B cell (primary cell): ENCODE measurements around the gene PFKM. TPM values are rescaled to one million over a fixed set of nuclear protein-coding genes. Genes with fewer than 3 reads are reported as not detected.

Experiments used
- ATAC-seq: fragments of 200-7000 bp; cut with Tn5 transposase; one replicate; pipeline ENCODE4 v1.10.0; 2021; ENCODE audit warnings: low read depth, mild to moderate bottlenecking, moderate number of reproducible peaks, moderate library complexity
- CTCF ChIA-PET: fragments of 350-600 bp; sonication (Branson Sonifier 250); formaldehyde crosslinking; loops from one replicate; lab custom pipeline; 2021; ENCODE audit warnings: antibody characterized with exemption, inconsistent platforms; lab: Charles Lee
- POLR2A ChIA-PET: fragments of 350-600 bp; sonication (Branson Sonifier 250); formaldehyde crosslinking; loops from one replicate; lab custom pipeline; 2021; ENCODE audit warnings: antibody characterized with exemption; lab: Charles Lee
- DNase-seq: peaks from one replicate; pipeline ENCODE4 v3.0.0; 2013
- H2AFZ ChIP-seq: 2 replicates; pipeline ENCODE4 v1.6.1; 2012; ENCODE audit warnings: mild to moderate bottlenecking, low read depth, low read length; ENCODE audit not compliant: insufficient read depth, poor library complexity, severe bottlenecking
- H3K27ac ChIP-seq, 2 donors: 1 replicate in 1 of 2; 2 replicates in 1 of 2; pipeline ENCODE4 v1.5.1; 2012 to 2013; ENCODE audit warnings: low read length in 2 of 2, mild to moderate bottlenecking in 2 of 2, moderate library complexity in 1 of 2
- H3K27me3 ChIP-seq, 4 experiments: fragments of 200-600 bp in 1 of 4; sonication (generic) in 1 of 4; replicated peaks in 1 of 4; 1 replicate in 2 of 4; 2 replicates in 2 of 4; pipeline versions ENCODE4 v1.6.1 to v1.7.0; 2013 to 2016; ENCODE audit warnings: low read length in 3 of 4, mild to moderate bottlenecking in 2 of 4, mixed read lengths in 1 of 4, moderate library complexity in 1 of 4; ENCODE audit not compliant: insufficient read depth in 4 of 4, control insufficient read depth in 3 of 4; ENCODE audit errors: control extremely low read depth in 1 of 4
- H3K36me3 ChIP-seq, 2 experiments: replicated peaks in 1 of 2; 1 replicate in 1 of 2; 2 replicates in 1 of 2; pipeline versions ENCODE4 v1.6.1 to v1.7.1; 2013; ENCODE audit warnings: low read length in 1 of 2; ENCODE audit not compliant: insufficient read depth in 2 of 2, control insufficient read depth in 1 of 2; ENCODE audit errors: control extremely low read depth in 1 of 2, extremely low read depth in 1 of 2
- H3K4me1 ChIP-seq, 2 donors: fragments of 200-600 bp in 1 of 2; sonication (generic) in 1 of 2; 1 replicate in 1 of 2; 2 replicates in 1 of 2; pipeline versions ENCODE4 v1.5.1 to v1.6.1; 2013 to 2017; ENCODE audit warnings: low read length in 2 of 2; ENCODE audit not compliant: control insufficient read depth in 2 of 2, insufficient read depth in 2 of 2
- H3K4me2 ChIP-seq: replicated peaks from 2 replicates; pipeline ENCODE3; 2012; ENCODE audit warnings: mild to moderate bottlenecking, low read depth, low read length; ENCODE audit not compliant: poor library complexity, severe bottlenecking
- H3K4me3 ChIP-seq, 5 experiments: fragments of 200-600 bp in 1 of 5; sonication (generic) in 1 of 5; 1 replicate in 3 of 5; 2 replicates in 2 of 5; pipeline versions ENCODE4 v1.5.1 to v1.7.0; 2011 to 2016; ENCODE audit warnings: low read length in 4 of 5, mild to moderate bottlenecking in 4 of 5, low read depth in 2 of 5, control low read depth in 1 of 5, moderate library complexity in 1 of 5; ENCODE audit not compliant: insufficient read depth in 1 of 5; ENCODE audit errors: control extremely low read depth in 1 of 5, extremely low read depth in 1 of 5
- H3K79me2 ChIP-seq: fragments of 200-600 bp; sonication (generic); one replicate; pipeline ENCODE4 v1.6.0; 2016; ENCODE audit warnings: low read length; ENCODE audit not compliant: control insufficient read depth, insufficient read depth
- H3K9ac ChIP-seq: fragments of 200-600 bp; sonication (generic); 2 replicates; pipeline ENCODE4 v1.6.1; 2017; ENCODE audit warnings: mild to moderate bottlenecking, low read length, moderate library complexity
- H3K9me3 ChIP-seq, 3 donors: one replicate each; pipeline versions ENCODE4 v1.6.1 to v1.7.1; 2013; ENCODE audit warnings: low read length in 2 of 3; ENCODE audit not compliant: control insufficient read depth in 2 of 3, insufficient read depth in 1 of 3; ENCODE audit errors: control extremely low read depth in 1 of 3
- H4K20me1 ChIP-seq: 2 replicates; pipeline ENCODE4 v1.6.0; 2012; ENCODE audit warnings: mild to moderate bottlenecking, low read length; ENCODE audit not compliant: insufficient read depth, control insufficient read depth, poor library complexity, severe bottlenecking
- H3K27ac Mint-ChIP-seq: one replicate; pipeline ENCODE4 v1.8.0; 2021; ENCODE audit warnings: mixed read lengths
- H3K27me3 Mint-ChIP-seq: one replicate; pipeline ENCODE4 v1.8.0; 2021; ENCODE audit warnings: mixed read lengths
- H3K4me1 Mint-ChIP-seq: one replicate; pipeline ENCODE4 v1.8.0; 2021; ENCODE audit warnings: mixed read lengths
- H3K4me3 Mint-ChIP-seq: one replicate; pipeline ENCODE4 v1.8.0; 2021; ENCODE audit warnings: mixed read lengths
- H3K9me3 Mint-ChIP-seq: one replicate; pipeline ENCODE4 v1.8.0; 2022; ENCODE audit warnings: mixed read lengths; ENCODE audit not compliant: insufficient read depth
- CTCF ChIP-seq: fragments of 200-600 bp; IDR thresholded peaks from one replicate; pipeline ENCODE4 v1.8.0; 2022; ENCODE audit warnings: antibody characterized with exemption, mild to moderate bottlenecking
- EZH2 ChIP-seq: IDR thresholded peaks from 2 replicates; pipeline ENCODE4 v1.6.1; 2012; ENCODE audit warnings: borderline replicate concordance, low read depth, mild to moderate bottlenecking, moderate library complexity, low read length; ENCODE audit not compliant: insufficient read depth, poor library complexity, severe bottlenecking
- WGBS: methylation state at CpG from one replicate; pipeline ENCODE4 v1.1.5; 2013; ENCODE audit warnings: missing lambda C conversion rate; ENCODE audit not compliant: insufficient coverage; 5-methylcytosine and 5-hydroxymethylcytosine counted together
- intact Hi-C: fragments of 100-400 bp; cut with micrococcal nuclease; formaldehyde crosslinking; loops from one replicate; pipeline ENCODE4 v1.10.0; 2022
- polyA plus RNA-seq: library from polyadenylated mRNA; depleted of rRNA; stranded (reverse); fragments of >200 nt; gene quantifications from 2 replicates; pipeline ENCODE4 v1.2.3, GENCODE V29; 2012
- total RNA-seq, 2 donors: library from RNA; stranded (reverse); fragments of 120-200 nt in 1 of 2; gene quantifications; 1 replicate in 1 of 2; 2 replicates in 1 of 2; pipeline versions ENCODE4 v1.2.3 to v1.2.4, GENCODE V29; 2013 to 2022

Gene PFKM
- total and polyA plus RNA-seq, 2 donors (not counting 1 experiment from before 2014, with no cell fraction given): 20.3 to 43.0 TPM

- 7% methylated on average over 55 of the region's 61 CpGs for WGBS
- H3K4me2 ChIP-seq: peak overlapping the region; percentile 92
- H3K9me3 ChIP-seq: peaks cover 0 to 4% (median 0%) of the 10 kb centered on the region in 3 donors
- H3K79me2 ChIP-seq: no peaks in the 10 kb centered on the region
- no peaks in the 10 kb centered on the region for H3K9me3 Mint-ChIP-seq
- peak; percentile 5 for ATAC-seq
- H3K9ac ChIP-seq: peak overlapping the region; percentile 79
- H3K27me3 ChIP-seq: peaks cover 0 to 33% (median 15%) of the 10 kb centered on the region in 4 experiments
- H2AFZ ChIP-seq: peak overlapping the region; percentile 92
- intact Hi-C loops: loop anchor here (1.0 to 10.0 kb wide), 6 partner anchors 14 to 479 kb away; partner anchors contain the start of genes ASB8, RPAP3, TMEM106C and ZNF641
- peaks cover 27 to 29% of the 10 kb centered on the region in 2 donors for H3K4me1 ChIP-seq
- ChIA-PET CTCF (interaction anchor here (0.8 to 3.4 kb wide), 6 partner anchors 8 to 477 kb away, joined by 3 to 26 read pairs (median 5); partner anchors contain the start of gene ASB8), POLR2A (no interaction called here)
- no peak for TF ChIP-seq EZH2
- peak; percentile 34 for TF ChIP-seq CTCF
- H3K36me3 ChIP-seq: no peaks in the 10 kb centered on the region
- H4K20me1 ChIP-seq: no peaks in the 10 kb centered on the region
- peak overlapping the region in 4 of 5 experiments; percentile 69 to 85 (median 76) for H3K4me3 ChIP-seq
- peak overlapping the region; percentile 98 for H3K4me3 Mint-ChIP-seq
- peaks cover 28% of the 10 kb centered on the region for H3K4me1 Mint-ChIP-seq
- peaks cover 30% of the 10 kb centered on the region for H3K27me3 Mint-ChIP-seq
- peak; percentile 48 for DNase-seq
- peak overlapping the region; percentile 68 for H3K27ac Mint-ChIP-seq
- no peak overlapping the region for H3K27ac ChIP-seq
These were observed 64.8 kb downstream of the PFKM start for GRCh38 chr12:48183876-48184548.

GRCh38 chr12:48184549-48184922, 65.4 kb downstream of the PFKM start:
- TF ChIP-seq EZH2: no peak
- TF ChIP-seq CTCF: no peak
- H3K4me1 Mint-ChIP-seq: peaks cover 28% of the 10 kb centered on the region
- ATAC-seq: no peak
- Histone ChIP-seq H3K4me1 (peaks cover 27 to 29% of the 10 kb centered on the region in 2 donors), H3K27me3 (peaks cover 0 to 33% (median 12%) of the 10 kb centered on the region in 4 experiments), H2AFZ (peak overlapping the region; percentile 92), H3K9ac (peak overlapping the region; percentile 79), H3K27ac (no peak overlapping the region), H3K4me3 (peak overlapping the region in 2 of 5 experiments; percentile 69 to 85), H3K36me3 (no peaks in the 10 kb centered on the region), H3K79me2 (no peaks in the 10 kb centered on the region), H4K20me1 (no peaks in the 10 kb centered on the region), H3K9me3 (peaks cover 0 to 4% (median 0%) of the 10 kb centered on the region in 3 donors), H3K4me2 (peak overlapping the region; percentile 92)
- peak; percentile 27 for DNase-seq
- intact Hi-C loops: loop anchor here (5.0 to 10.0 kb wide), 2 partner anchors 168 to 480 kb away; partner anchors contain the start of genes RPAP3 and ZNF641
- WGBS: 32% methylated on average over 19 of the region's 20 CpGs
- ChIA-PET CTCF (interaction anchor here (3.4 kb wide), 1 partner anchor 13 kb away, joined by 26 read pairs; no protein-coding TSS in a partner anchor), POLR2A (no interaction called here)
- H3K27me3 Mint-ChIP-seq: peaks cover 25% of the 10 kb centered on the region
- H3K9me3 Mint-ChIP-seq: no peaks in the 10 kb centered on the region
- peak overlapping the region; percentile 98 for H3K4me3 Mint-ChIP-seq
- peak overlapping the region; percentile 20 for H3K27ac Mint-ChIP-seq
